ENCODE data around the gene FUT8.

The FUT8 gene

DNA sequence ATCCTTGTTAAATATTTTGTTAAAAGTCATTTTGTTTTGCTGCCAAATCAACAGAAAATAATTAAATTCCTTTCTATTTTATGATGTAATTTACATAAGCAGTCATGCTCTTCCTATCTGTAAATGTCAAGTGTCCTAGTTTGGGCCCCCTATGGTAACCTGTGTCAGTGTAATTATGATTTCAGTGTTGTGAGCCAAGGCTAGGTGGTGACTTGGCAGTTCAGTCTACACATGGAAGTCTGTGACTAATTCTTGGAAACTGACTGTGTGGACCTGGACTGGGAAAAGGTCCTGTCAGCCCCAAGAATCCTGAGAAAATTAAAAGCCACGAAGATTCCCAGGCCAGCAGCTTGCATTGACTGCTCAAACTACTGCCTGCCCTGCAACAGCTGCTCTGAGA is 371.0 kb downstream of the FUT8 start:
- no peak for DNase-seq

DNA sequence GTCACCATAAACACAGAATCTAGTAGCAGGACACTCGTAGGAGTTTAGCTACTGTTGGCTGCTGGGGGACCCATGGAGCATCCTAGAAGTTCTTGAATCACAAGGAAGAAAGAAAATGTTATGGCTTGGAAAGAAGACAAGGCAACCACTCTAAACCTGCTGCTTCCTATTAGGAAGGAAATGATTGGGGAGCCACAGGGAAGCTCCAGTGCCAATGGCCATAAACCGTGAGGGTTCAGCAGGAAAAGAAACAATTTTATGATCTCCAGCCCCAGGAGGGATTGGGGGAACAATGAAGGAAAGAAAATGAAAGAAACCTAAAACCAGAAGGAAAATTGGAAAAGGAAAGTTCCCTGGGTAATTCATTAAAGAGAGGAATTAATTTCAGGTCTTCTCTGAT is 372.0 kb downstream of the FUT8 start:
- DNase-seq = no peak

- no peak for DNase-seq
Observed at GRCh38 chr14:65787461-65787860, 374.9 kb downstream of the FUT8 start.

DNA sequence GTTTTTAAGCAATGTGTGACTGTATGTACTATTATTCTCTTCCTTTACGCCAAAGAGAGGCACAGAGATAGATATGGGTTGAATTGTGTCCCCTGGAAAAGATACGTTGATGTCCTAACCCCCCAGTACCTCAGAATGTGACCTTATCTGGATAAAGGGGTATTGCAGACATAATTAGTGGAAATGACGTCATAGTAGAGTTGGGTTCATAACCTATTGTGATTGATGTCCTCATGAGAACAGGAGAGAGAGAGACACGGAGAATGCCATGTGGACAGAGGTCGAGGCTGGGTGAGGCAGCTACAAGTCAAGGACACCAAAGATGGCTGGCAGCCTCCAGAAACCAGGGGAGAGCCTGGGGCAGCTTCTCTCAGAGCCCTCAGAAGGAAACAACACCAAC is 376.3 kb downstream of the FUT8 start:
- DNase-seq = no peak

- DNase-seq = no peak
Observed at GRCh38 chr14:65789363-65789762, 376.8 kb downstream of the FUT8 start.

DNA sequence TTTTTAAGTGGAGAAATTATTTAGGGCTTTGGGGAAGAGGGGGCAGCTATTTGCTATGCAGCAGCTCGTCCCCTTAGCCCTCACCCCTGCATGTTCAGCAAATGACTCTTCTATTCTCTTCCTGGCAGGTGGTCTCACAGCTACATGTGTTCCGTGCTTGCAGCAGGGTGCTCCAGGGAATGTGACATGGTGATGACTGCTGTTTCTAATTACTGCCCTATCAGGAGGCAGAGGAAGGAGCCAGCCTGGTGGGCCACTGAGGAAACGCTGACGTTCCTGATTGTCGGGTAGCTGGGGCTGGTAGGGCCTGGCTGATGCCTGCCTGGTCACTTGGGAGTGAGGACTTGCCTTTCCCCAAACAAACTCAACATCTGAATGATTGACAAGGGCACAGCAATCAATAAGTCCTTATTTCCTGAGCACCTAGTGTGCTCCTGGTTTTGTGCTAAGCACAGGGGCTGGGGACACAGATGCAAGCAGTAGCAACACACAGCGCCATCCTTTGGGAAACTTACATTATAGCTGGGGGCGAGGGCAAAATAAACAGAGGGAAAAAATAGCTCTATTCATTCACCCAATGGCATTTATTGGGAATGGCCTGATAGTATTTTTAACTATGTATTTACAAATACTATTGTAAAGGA is 377.8 kb downstream of the FUT8 start:
- no peak for DNase-seq

DNA sequence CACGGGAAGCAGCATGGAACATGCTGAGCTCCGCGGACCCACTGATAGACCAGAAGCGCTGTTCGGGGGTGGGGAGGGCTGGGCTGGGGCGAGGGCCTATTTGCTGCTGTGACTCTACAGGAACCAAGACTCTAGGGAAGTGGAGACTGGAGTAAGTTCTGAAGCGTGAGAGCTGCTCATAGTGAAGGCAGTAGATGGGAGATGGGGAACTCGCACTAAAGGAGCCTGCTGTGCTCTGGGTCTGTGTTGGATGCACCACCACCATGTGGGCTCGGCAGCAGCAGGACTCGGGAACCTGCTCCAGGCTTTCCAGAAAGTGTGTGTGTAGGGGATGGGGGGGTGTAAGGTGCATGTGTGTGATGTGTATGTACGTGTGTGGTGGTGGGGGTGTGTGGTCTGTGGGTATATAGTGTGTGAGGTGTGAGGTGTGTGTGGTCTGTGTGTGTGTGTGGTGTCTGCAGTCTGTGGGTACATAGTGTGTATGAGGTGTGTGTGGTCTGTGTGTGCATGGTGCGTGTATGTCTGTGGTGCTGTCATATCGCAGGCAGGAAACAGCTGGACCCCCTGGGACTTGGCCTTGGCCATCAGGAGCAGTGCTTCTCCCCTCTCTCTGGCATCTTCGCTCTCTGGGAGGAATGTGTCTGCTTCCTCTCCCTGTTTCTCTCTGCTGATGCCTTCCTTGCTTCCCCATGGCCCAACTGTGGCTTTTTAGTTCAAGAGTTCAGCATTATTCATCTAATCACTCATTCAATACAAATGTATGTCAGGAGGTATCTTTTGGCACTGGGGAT is 378.9 kb downstream of the FUT8 start:
- no peak for DNase-seq

DNA sequence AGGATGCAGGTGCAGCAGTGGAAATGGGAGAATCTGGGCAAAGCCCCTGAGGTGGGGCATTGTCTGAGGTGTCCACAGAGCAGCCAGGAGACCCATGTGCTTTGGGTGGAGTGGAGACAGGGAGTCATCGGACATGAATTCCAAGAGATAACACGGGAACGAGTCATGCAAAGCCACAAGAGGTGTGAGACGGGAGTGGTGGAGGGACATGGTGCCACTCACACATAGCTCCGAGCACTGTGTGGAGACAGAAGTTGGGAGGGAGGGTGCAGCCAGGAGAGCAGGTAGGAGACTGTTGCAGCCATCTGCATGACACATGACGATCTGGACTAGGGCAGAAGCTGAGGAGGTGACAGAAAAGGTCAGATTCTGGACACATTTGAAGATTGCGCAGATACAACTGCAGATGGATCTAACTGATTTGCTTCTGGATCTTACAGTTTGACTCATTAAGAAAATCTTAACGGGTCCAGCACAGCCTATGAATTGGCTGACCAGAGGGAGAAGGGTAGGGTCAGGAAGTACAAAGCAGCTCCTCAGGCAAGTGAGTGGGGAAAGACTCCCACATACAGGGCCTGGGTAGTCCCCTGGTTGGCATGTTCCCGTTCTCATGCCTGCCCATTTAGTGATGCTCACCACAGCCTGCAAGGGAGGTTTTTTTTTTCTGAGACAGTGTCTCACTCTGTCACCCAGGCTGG is 379.8 kb downstream of the FUT8 start:
- DNase-seq = no peak

All from activated effector memory CD4-positive, alpha-beta T cell treated with Interleukin-2 at 50 U/mL for 16 hours (primary cell).